ENCODE measurements around the gene INHBC.

DNA sequence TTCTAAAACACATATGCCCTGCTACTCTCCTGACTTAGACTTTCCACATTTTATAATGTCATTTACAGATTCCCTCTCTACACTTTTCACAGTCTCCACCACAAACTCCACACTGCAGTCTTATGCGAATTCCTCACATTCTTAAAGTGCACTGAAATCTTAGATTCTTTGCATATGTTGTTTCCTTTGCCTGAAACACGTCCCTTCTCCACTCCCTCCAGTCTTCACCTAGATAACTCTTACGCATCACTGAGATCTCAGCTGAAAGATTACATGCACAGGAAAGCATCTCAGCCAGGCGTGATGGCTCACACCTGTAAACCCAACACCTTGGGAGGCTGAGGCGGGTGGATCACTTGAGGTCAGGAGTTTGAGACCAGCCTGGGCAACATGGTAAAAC lies 48.9 kb downstream of the INHBC start:
- TF ChIP-seq POLR2A (IDR thresholded peaks at IDR 0.05): no peak
- TF ChIP-seq, protein P1, sequence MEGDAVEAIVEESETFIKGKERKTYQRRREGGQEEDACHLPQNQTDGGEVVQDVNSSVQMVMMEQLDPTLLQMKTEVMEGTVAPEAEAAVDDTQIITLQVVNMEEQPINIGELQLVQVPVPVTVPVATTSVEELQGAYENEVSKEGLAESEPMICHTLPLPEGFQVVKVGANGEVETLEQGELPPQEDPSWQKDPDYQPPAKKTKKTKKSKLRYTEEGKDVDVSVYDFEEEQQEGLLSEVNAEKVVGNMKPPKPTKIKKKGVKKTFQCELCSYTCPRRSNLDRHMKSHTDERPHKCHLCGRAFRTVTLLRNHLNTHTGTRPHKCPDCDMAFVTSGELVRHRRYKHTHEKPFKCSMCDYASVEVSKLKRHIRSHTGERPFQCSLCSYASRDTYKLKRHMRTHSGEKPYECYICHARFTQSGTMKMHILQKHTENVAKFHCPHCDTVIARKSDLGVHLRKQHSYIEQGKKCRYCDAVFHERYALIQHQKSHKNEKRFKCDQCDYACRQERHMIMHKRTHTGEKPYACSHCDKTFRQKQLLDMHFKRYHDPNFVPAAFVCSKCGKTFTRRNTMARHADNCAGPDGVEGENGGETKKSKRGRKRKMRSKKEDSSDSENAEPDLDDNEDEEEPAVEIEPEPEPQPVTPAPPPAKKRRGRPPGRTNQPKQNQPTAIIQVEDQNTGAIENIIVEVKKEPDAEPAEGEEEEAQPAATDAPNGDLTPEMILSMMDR (IDR thresholded peaks at IDR 0.05): no peak
- TF ChIP-seq POLR2AphosphoS5 (IDR thresholded peaks at IDR 0.05): no peak
- TF ChIP-seq EP300 (IDR thresholded peaks at IDR 0.05): no peak

All from sigmoid colon (tissue), 4 donors.